Fibroblast of skin of left quadriceps (primary cell): Measurements from ENCODE around the gene RMRP.
A peak's percentile ranks its signal among the peaks of the same experiment; 100 is the strongest.

Source experiments
- DNase-seq, 2 experiments: peaks; one replicate each; pipeline ENCODE4 v3.0.0-alpha.2; 2013; ENCODE audit warnings: low read depth in 2 of 2

RMRP gene

DNA sequence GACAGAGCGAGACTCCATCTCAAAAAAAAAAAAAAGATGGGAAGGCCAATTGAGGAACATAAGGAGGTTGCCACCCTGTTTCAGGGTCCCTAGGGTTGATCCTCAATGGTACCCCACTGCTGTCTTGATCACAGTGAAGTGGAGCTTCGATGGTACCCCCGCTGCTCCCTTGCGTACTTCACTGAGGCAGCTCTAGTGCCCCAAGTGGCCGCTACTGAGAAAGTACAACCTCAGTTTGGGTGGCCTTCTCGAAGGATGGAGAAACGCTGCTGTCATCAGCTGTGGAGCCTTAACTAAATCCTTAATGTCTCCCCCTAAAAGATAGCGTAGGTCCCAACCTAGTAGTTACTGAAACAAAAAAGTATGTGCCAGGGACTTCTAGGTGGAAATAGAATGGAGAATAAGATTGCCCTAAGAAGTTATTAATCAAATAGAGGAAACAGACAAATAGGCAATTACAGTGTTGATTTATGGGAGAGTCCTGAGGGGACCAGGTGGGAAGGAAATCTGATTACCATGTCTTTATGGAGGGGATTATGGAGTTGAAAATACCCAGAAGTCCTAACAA, 46.5 kb downstream of the RMRP start:
- DNase-seq, result peak in 1 of 2 experiments; percentile 5

DNA sequence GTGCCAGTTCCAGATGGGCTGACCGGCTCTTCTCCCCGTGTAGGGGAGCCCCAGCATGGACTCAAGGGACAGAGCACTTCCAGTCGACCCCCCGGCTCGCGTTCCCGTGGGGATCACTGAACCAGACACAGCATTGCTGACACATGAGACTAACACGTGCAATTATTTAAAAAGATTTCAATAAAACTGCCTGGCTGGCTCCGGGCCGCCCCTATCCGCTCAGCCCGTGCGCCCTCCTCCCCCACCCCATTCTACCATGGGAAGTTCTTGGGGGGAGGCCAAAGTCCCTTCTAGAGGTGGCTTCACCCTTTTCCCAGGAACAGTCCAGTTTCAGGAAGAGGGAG, 48.0 kb downstream of the RMRP start:
- no peak for DNase-seq

DNA sequence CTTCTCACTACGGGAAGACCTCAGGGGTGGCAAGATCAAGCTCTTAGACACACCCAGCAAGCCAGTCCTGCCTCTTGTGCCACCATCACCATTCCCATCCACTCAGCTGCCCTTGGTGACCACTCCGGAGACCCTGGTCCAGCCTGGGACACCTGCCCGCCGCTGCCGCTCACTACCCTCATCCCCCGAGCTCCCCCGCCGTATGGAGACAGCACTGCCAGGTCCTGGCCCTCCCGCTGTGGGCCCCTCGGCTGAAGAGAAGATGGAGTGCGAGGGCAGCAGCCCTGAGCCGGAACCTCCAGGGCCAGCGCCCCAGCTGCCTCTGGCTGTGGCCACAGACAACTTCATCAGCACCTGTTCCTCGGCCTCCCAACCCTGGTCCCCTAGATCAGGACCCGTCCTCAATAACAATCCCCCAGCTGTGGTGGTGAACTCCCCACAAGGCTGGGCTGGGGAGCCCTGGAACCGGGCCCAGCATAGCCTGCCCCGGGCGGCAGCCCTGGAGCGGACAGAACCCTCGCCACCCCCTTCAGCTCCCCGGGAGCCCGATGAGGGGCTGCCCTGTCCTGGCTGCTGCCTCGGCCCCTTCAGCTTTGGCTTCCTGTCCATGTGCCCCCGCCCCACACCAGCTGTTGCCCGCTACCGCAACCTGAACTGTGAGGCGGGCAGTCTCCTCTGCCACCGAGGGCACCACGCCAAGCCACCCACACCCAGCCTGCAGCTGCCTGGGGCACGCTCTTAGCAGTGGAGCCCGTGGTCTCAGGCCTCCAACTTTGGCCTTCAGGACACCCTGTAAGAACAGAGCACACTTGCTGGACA, 48.6 kb downstream of the RMRP start:
- no peak for DNase-seq

DNA sequence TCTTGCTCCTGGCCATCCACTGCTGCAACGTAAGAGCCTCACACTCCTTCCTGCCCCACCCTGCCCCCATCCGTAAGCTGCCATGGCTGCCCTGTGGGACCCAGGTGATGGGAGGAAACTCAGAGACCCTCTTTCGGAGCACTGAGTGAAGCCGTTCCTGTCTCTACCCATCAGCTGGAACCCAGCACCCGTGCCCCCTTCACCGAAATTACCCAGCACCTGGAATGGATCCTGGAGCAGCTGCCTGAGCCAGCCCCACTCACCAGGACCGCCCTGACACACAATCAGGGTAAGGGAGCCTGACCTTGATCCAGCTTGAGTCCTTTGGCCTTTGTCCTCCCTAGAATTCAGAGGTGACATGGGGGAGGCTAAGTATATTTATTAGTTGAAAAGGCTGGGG, 49.6 kb downstream of the RMRP start:
- no peak for DNase-seq
